GM23338 (cell line): ENCODE results near the gene TENT4A. TPM values are rescaled to one million over a fixed set of nuclear protein-coding genes. Genes with fewer than 3 reads are reported as not detected.

Experiments
- ATAC-seq: fragments of 200-7000 bp; cut with Tn5 transposase; 3 replicates; pipeline ENCODE4 v1.9.1; 2020
- DNase-seq: peaks from one replicate; pipeline ENCODE4 v3.0.0-alpha.2; 2015; ENCODE audit warnings: low spot score
- H2AFZ ChIP-seq: fragments of 200-600 bp; sonication (generic); 2 replicates; pipeline ENCODE4 v1.8.0; 2016; ENCODE audit warnings: antibody characterized with exemption, mild to moderate bottlenecking, moderate library complexity
- H3F3A ChIP-seq: fragments of 200-600 bp; sonication (generic); replicated peaks from 2 replicates; pipeline ENCODE4 v1.8.0; 2017; ENCODE audit warnings: antibody characterized with exemption, mixed run types, low read depth
- H3K27ac ChIP-seq: fragments of 200-600 bp; sonication (generic); 2 replicates; pipeline ENCODE4 v1.6.1; 2016; ENCODE audit warnings: low read depth
- H3K27me3 ChIP-seq: fragments of 200-600 bp; sonication (generic); 2 replicates; pipeline ENCODE4 v1.8.0; 2016; ENCODE audit warnings: mild to moderate bottlenecking, mixed run types, moderate library complexity; ENCODE audit not compliant: insufficient read depth
- H3K36me3 ChIP-seq: fragments of 200-600 bp; sonication (generic); 2 replicates; pipeline ENCODE4 v1.8.0; 2016; ENCODE audit warnings: mild to moderate bottlenecking; ENCODE audit not compliant: insufficient read depth
- H3K4me1 ChIP-seq: fragments of 200-600 bp; sonication (generic); 2 replicates; pipeline ENCODE4 v1.8.0; 2016; ENCODE audit warnings: mild to moderate bottlenecking, moderate library complexity; ENCODE audit not compliant: insufficient read depth
- H3K4me2 ChIP-seq: fragments of 200-600 bp; sonication (generic); 2 replicates; pipeline ENCODE4 v1.7.1; 2017; ENCODE audit warnings: mixed run types
- H3K4me3 ChIP-seq: fragments of 200-600 bp; sonication (generic); 2 replicates; pipeline ENCODE4 v1.6.1; 2016; ENCODE audit warnings: mixed run types
- H3K79me2 ChIP-seq: fragments of 200-600 bp; sonication (generic); replicated peaks from 2 replicates; pipeline ENCODE4 v1.8.0; 2017; ENCODE audit warnings: mild to moderate bottlenecking; ENCODE audit not compliant: insufficient read depth
- H3K9me2 ChIP-seq: fragments of 200-600 bp; sonication (generic); 2 replicates; pipeline ENCODE4 v1.8.0; 2017; ENCODE audit not compliant: insufficient read depth
- H4K20me1 ChIP-seq: fragments of 200-600 bp; sonication (generic); replicated peaks from 2 replicates; pipeline ENCODE4 v1.8.0; 2017; ENCODE audit warnings: mild to moderate bottlenecking; ENCODE audit not compliant: insufficient read depth
- H3K27ac Mint-ChIP-seq: 2 replicates; pipeline ENCODE4 v1.8.0; 2020; ENCODE audit warnings: inconsistent platforms, mild to moderate bottlenecking, moderate library complexity, mixed read lengths
- H3K27me3 Mint-ChIP-seq: 3 replicates; pipeline ENCODE4 v1.8.0; 2022; ENCODE audit warnings: low read depth, mild to moderate bottlenecking, moderate library complexity, mixed read lengths, inconsistent platforms; ENCODE audit not compliant: insufficient read depth, poor library complexity
- H3K36me3 Mint-ChIP-seq: 3 replicates; pipeline ENCODE4 v1.8.0; 2021; ENCODE audit warnings: low read depth, mild to moderate bottlenecking, inconsistent platforms, moderate library complexity, mixed read lengths
- H3K4me1 Mint-ChIP-seq: 3 replicates; pipeline ENCODE4 v1.8.0; 2020; ENCODE audit warnings: mild to moderate bottlenecking, inconsistent platforms, mixed read lengths
- H3K4me3 Mint-ChIP-seq: 3 replicates; pipeline ENCODE4 v1.8.0; 2021; ENCODE audit warnings: moderate library complexity, mild to moderate bottlenecking, inconsistent platforms, mixed read lengths
- H3K9me3 Mint-ChIP-seq: 3 replicates; pipeline ENCODE4 v1.8.0; 2020; ENCODE audit warnings: moderate library complexity, mild to moderate bottlenecking, inconsistent platforms, mixed read lengths
- CREB1 ChIP-seq: fragments of 250-450 bp; sonication (Bioruptor Pico); IDR thresholded peaks from 2 replicates; pipeline ENCODE4 v1.5.0; 2020; ENCODE audit warnings: low read depth, mild to moderate bottlenecking, moderate library complexity
- CTCF ChIP-seq, 2 experiments: fragments of 200-600 bp in 1 of 2; sonication (generic) in 1 of 2; conservative IDR thresholded peaks; 2 replicates each; pipeline versions ENCODE4 v1.5.1 to v1.6.1; 2016 to 2017; ENCODE audit warnings: antibody characterized with exemption in 2 of 2, low read depth in 2 of 2, mild to moderate bottlenecking in 2 of 2, moderate library complexity in 1 of 2
- ETS1 ChIP-seq: IDR thresholded peaks from 2 replicates; pipeline ENCODE4 v1.6.1; 2016; ENCODE audit warnings: antibody characterized with exemption
- EZH2 ChIP-seq: fragments of 200-600 bp; sonication (generic); IDR thresholded peaks from one replicate; pipeline ENCODE4 v1.8.0; 2017; ENCODE audit warnings: antibody characterized with exemption, mild to moderate bottlenecking, low read depth; ENCODE audit not compliant: unreplicated experiment
- EZH2phosphoT487 ChIP-seq: fragments of 200-600 bp; sonication (generic); IDR thresholded peaks from one replicate; pipeline ENCODE4 v1.8.1; 2018; ENCODE audit warnings: antibody characterized with exemption; ENCODE audit not compliant: unreplicated experiment
- POLR2AphosphoS5 ChIP-seq: IDR thresholded peaks from 2 replicates; pipeline ENCODE4 v1.6.1; 2016; ENCODE audit warnings: antibody characterized with exemption, low read depth
- REST ChIP-seq: IDR thresholded peaks from one replicate; pipeline ENCODE4 v1.6.1; 2018; ENCODE audit warnings: antibody characterized with exemption; ENCODE audit not compliant: unreplicated experiment
- polyA plus RNA-seq: library from polyadenylated mRNA; unstranded; fragments of >200 nt; fragmentation: Nextera tagmentation; extraction: Ambion mirVana; gene quantifications from 2 replicates; pipeline ENCODE4 v1.2.1, GENCODE V29; 2016
- total RNA-seq: library from RNA; depleted of rRNA; stranded (reverse); fragments of >200 nt; shearing (Covaris generic); gene quantifications from 2 replicates; pipeline ENCODE4 v1.2.3, GENCODE V29; 2014

TENT4A gene
- total and polyA plus RNA-seq, 2 experiments from 2014 or later = 5.3 to 24.0 TPM

GRCh38 chr5:6715271-6715670 lies 2.0 kb downstream of the TENT4A start:
- Histone ChIP-seq H3K4me2 (peak overlapping the region; percentile 92), H3K4me3 (peak overlapping the region; percentile 77), H3K4me1 (peaks cover 23% of the 10 kb centered on the region), H3K79me2 (peaks cover 57% of the 10 kb centered on the region), H3K27ac (no peak overlapping the region), H4K20me1 (peaks cover 42% of the 10 kb centered on the region), H2AFZ (no peak overlapping the region), H3K36me3 (no peaks in the 10 kb centered on the region), H3K27me3 (peaks cover 10% of the 10 kb centered on the region; the same call in 1 of the 2 replicates), H3F3A (0 out of 2 replicates have a peak, but pooled peaks cover 6% of the 10 kb centered on the region), H3K9me2 (no peaks in the 10 kb centered on the region)
- H3K27ac Mint-ChIP-seq = no peak overlapping the region
- H3K4me3 Mint-ChIP-seq = peak overlapping the region; percentile 83
- DNase-seq (no peak), ATAC-seq (no peak)
- peaks cover 59% of the 10 kb centered on the region for H3K4me1 Mint-ChIP-seq
- H3K27me3 Mint-ChIP-seq = peaks cover 15% of the 10 kb centered on the region
- H3K36me3 Mint-ChIP-seq = peaks cover 3% of the 10 kb centered on the region; the same call in 2 of the 3 replicates
- no peak for TF ChIP-seq ETS1
- no peak for TF ChIP-seq CREB1 (CRISPR knock-in tag)
- TF ChIP-seq CTCF (conservative IDR thresholded peaks at IDR 0.05; ENCODE audit: low read depth in 2 of 2) = no peak
- TF ChIP-seq EZH2 = no peak
- TF ChIP-seq POLR2AphosphoS5 = no peak
- no peak for TF ChIP-seq EZH2phosphoT487
- no peaks in the 10 kb centered on the region; the same call in 1 of the 3 replicates for H3K9me3 Mint-ChIP-seq

- H2AFZ ChIP-seq = no peak overlapping the region
- peaks cover 9% of the 10 kb centered on the region; the same call in 1 of the 2 replicates for H3K27me3 ChIP-seq
- ATAC-seq (no peak), DNase-seq (no peak)
- H3K9me3 Mint-ChIP-seq = no peaks in the 10 kb centered on the region; the same call in 1 of the 3 replicates
- peaks cover 15% of the 10 kb centered on the region for H3K27me3 Mint-ChIP-seq
- peak overlapping the region; percentile 83 for H3K4me3 Mint-ChIP-seq
- H3K4me3 ChIP-seq = peak overlapping the region; percentile 77
- H3K27ac ChIP-seq = no peak overlapping the region
- H3K4me1 ChIP-seq = peaks cover 26% of the 10 kb centered on the region
- peaks cover 62% of the 10 kb centered on the region for H3K4me1 Mint-ChIP-seq
- H3F3A ChIP-seq = 0 out of 2 replicates have a peak, but pooled peaks cover 5% of the 10 kb centered on the region
- H3K4me2 ChIP-seq = peak overlapping the region; percentile 92
- H3K36me3 Mint-ChIP-seq = peaks cover 3% of the 10 kb centered on the region; the same call in 2 of the 3 replicates
- H3K79me2 ChIP-seq = peaks cover 64% of the 10 kb centered on the region
- H3K9me2 ChIP-seq = no peaks in the 10 kb centered on the region
- no peaks in the 10 kb centered on the region for H3K36me3 ChIP-seq
- no peak overlapping the region for H3K27ac Mint-ChIP-seq
- peaks cover 47% of the 10 kb centered on the region for H4K20me1 ChIP-seq
- no peak for TF ChIP-seq REST
- TF ChIP-seq EZH2 = no peak
- TF ChIP-seq CTCF (conservative IDR thresholded peaks at IDR 0.05; ENCODE audit: low read depth in 2 of 2) = no peak
These were observed 2.8 kb downstream of the TENT4A start for GRCh38 chr5:6715758-6716628.
